ENCODE results near the gene IQCH. TPM values are rescaled to one million over a fixed set of nuclear protein-coding genes. Genes with fewer than 3 reads are reported as not detected.

IQCH gene
- total and polyA plus RNA-seq, 9 of the 15 experiments (the other 6 are each of a cell fraction or from before 2014, with no cell fraction given), result 1.8 to 3.9 (median 2.7) TPM

- POLR2A ChIA-PET, result interaction anchor here (1.2 kb wide), 1 partner anchor 31 kb away, joined by 4 read pairs; no protein-coding TSS in a partner anchor
- no peak overlapping the region for H3K4me2 ChIP-seq (ENCODE audit: insufficient read depth, low read length)
- no peak overlapping the region for H3K27ac ChIP-seq (ENCODE audit: extremely low read depth, low read depth, low read length)
- H3K9me3 ChIP-seq (replicated peaks; ENCODE audit: control insufficient read depth, insufficient read depth, low read depth, low read length), result no peaks in the 10 kb centered on the region
- no TSS peak for BruUV-seq (replicated peaks)
- H4K20me1 ChIP-seq (replicated peaks; ENCODE audit: control insufficient read depth, insufficient read depth, low read length), result no peaks in the 10 kb centered on the region
- FAIRE-seq (no peak), ATAC-seq (no peak), DNase-seq (ENCODE audit: extremely low read depth in 1 of 4, low spot score in 3 of 4) (no peak)
- TF ChIP-seq U2AF1 (optimal IDR thresholded peaks at IDR 0.05; ENCODE audit: low read depth, low read length), result no peak
- no peak for TF ChIP-seq EP300 (IDR thresholded peaks at IDR 0.05; ENCODE audit: low read length)
- in situ Hi-C loops (cut with MboI), result no loop called here
- H3K4me1 ChIP-seq (replicated peaks in 1 of 2; ENCODE audit: control insufficient read depth in 2 of 2, insufficient read depth in 2 of 2, low read length in 2 of 2), result no peaks in the 10 kb centered on the region
- intact Hi-C loops (cut with micrococcal nuclease), result no loop called here
- no peak overlapping the region for H3K4me3 ChIP-seq
- CTCF ChIA-PET (ENCODE audit: low intra/inter-chr PET ratio), result no interaction called here
- no peak overlapping the region for H2AFZ ChIP-seq (ENCODE audit: low read depth, low read length)
- H3K9me1 ChIP-seq (ENCODE audit: control insufficient read depth, insufficient read depth, low read length), result no peaks in the 10 kb centered on the region
- H3K27me3 ChIP-seq (ENCODE audit: control insufficient read depth in 2 of 2, insufficient read depth in 2 of 2, low read length in 2 of 2), result no peaks in the 10 kb centered on the region
- H3K36me3 ChIP-seq (ENCODE audit: control insufficient read depth, insufficient read depth, low read length), result no peaks in the 10 kb centered on the region
- no peak overlapping the region for H3K9ac ChIP-seq (ENCODE audit: insufficient read depth in 1 of 2, low read depth in 2 of 2, low read length in 2 of 2)
- no peaks in the 10 kb centered on the region for H3K79me2 ChIP-seq (ENCODE audit: control insufficient read depth, insufficient read depth, low read length)
These were observed 88.6 kb downstream of the IQCH start for GRCh38 chr15:67343206-67343605.

DNA sequence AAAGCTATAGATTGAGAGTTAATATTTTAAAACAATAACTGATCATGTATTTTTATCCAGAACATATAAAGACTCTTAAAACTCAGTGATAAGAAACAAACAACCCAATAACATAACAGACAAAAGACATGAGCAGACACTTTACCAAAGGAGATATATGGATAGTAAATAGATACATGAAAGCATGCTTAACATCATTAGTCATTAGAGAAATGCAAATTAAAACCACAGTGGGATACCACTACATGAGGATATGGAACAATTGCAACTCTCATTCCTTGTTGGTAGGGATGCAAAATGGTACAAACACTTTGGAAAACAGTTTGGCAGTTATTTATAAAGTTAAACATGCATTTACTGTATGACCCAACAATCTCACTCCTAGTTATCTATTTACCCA lies 95.0 kb downstream of the IQCH start:
- intact Hi-C loops (cut with micrococcal nuclease) (no loop called here), in situ Hi-C loops (cut with MboI) (no loop called here)
- Histone ChIP-seq H3K9ac (ENCODE audit: insufficient read depth in 1 of 2, low read depth in 2 of 2, low read length in 2 of 2) (no peak overlapping the region), H3K4me2 (ENCODE audit: insufficient read depth, low read length) (no peak overlapping the region), H3K9me3 (replicated peaks; ENCODE audit: control insufficient read depth, insufficient read depth, low read depth, low read length) (no peaks in the 10 kb centered on the region; the same call in 1 of the 2 replicates), H3K27me3 (ENCODE audit: control insufficient read depth in 2 of 2, insufficient read depth in 2 of 2, low read length in 2 of 2) (no peaks in the 10 kb centered on the region), H3K4me3 (no peak overlapping the region), H3K79me2 (ENCODE audit: control insufficient read depth, insufficient read depth, low read length) (no peaks in the 10 kb centered on the region), H2AFZ (ENCODE audit: low read depth, low read length) (no peak overlapping the region), H3K36me3 (ENCODE audit: control insufficient read depth, insufficient read depth, low read length) (no peaks in the 10 kb centered on the region), H3K4me1 (replicated peaks in 1 of 2; ENCODE audit: control insufficient read depth in 2 of 2, insufficient read depth in 2 of 2, low read length in 2 of 2) (no peaks in the 10 kb centered on the region), H3K9me1 (ENCODE audit: control insufficient read depth, insufficient read depth, low read length) (no peaks in the 10 kb centered on the region), H3K27ac (ENCODE audit: extremely low read depth, low read depth, low read length) (no peak overlapping the region), H4K20me1 (replicated peaks; ENCODE audit: control insufficient read depth, insufficient read depth, low read length) (no peaks in the 10 kb centered on the region)
- no peak for FAIRE-seq
- ChIA-PET POLR2A (no interaction called here), CTCF (ENCODE audit: low intra/inter-chr PET ratio) (no interaction called here)
- no TSS peak for BruUV-seq (replicated peaks)
- no peak for ATAC-seq
- DNase-seq (ENCODE audit: extremely low read depth in 1 of 4, low spot score in 3 of 4), result no peak
- TF ChIP-seq, protein P1, sequence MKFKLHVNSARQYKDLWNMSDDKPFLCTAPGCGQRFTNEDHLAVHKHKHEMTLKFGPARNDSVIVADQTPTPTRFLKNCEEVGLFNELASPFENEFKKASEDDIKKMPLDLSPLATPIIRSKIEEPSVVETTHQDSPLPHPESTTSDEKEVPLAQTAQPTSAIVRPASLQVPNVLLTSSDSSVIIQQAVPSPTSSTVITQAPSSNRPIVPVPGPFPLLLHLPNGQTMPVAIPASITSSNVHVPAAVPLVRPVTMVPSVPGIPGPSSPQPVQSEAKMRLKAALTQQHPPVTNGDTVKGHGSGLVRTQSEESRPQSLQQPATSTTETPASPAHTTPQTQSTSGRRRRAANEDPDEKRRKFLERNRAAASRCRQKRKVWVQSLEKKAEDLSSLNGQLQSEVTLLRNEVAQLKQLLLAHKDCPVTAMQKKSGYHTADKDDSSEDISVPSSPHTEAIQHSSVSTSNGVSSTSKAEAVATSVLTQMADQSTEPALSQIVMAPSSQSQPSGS (CRISPR knock-in tag; IDR thresholded peaks at IDR 0.05), result no peak
- TF ChIP-seq ZNF347 (CRISPR knock-in tag; IDR thresholded peaks at IDR 0.05; ENCODE audit: low read depth) (no peak), PTBP1 (IDR thresholded peaks at IDR 0.05; ENCODE audit: low read depth, low read length) (no peak)
- TF ChIP-seq, protein P2, sequence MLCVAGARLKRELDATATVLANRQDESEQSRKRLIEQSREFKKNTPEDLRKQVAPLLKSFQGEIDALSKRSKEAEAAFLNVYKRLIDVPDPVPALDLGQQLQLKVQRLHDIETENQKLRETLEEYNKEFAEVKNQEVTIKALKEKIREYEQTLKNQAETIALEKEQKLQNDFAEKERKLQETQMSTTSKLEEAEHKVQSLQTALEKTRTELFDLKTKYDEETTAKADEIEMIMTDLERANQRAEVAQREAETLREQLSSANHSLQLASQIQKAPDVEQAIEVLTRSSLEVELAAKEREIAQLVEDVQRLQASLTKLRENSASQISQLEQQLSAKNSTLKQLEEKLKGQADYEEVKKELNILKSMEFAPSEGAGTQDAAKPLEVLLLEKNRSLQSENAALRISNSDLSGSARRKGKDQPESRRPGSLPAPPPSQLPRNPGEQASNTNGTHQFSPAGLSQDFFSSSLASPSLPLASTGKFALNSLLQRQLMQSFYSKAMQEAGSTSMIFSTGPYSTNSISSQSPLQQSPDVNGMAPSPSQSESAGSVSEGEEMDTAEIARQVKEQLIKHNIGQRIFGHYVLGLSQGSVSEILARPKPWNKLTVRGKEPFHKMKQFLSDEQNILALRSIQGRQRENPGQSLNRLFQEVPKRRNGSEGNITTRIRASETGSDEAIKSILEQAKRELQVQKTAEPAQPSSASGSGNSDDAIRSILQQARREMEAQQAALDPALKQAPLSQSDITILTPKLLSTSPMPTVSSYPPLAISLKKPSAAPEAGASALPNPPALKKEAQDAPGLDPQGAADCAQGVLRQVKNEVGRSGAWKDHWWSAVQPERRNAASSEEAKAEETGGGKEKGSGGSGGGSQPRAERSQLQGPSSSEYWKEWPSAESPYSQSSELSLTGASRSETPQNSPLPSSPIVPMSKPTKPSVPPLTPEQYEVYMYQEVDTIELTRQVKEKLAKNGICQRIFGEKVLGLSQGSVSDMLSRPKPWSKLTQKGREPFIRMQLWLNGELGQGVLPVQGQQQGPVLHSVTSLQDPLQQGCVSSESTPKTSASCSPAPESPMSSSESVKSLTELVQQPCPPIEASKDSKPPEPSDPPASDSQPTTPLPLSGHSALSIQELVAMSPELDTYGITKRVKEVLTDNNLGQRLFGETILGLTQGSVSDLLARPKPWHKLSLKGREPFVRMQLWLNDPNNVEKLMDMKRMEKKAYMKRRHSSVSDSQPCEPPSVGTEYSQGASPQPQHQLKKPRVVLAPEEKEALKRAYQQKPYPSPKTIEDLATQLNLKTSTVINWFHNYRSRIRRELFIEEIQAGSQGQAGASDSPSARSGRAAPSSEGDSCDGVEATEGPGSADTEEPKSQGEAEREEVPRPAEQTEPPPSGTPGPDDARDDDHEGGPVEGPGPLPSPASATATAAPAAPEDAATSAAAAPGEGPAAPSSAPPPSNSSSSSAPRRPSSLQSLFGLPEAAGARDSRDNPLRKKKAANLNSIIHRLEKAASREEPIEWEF (CRISPR knock-in tag; IDR thresholded peaks at IDR 0.05), result no peak
- TF ChIP-seq, protein P3, sequence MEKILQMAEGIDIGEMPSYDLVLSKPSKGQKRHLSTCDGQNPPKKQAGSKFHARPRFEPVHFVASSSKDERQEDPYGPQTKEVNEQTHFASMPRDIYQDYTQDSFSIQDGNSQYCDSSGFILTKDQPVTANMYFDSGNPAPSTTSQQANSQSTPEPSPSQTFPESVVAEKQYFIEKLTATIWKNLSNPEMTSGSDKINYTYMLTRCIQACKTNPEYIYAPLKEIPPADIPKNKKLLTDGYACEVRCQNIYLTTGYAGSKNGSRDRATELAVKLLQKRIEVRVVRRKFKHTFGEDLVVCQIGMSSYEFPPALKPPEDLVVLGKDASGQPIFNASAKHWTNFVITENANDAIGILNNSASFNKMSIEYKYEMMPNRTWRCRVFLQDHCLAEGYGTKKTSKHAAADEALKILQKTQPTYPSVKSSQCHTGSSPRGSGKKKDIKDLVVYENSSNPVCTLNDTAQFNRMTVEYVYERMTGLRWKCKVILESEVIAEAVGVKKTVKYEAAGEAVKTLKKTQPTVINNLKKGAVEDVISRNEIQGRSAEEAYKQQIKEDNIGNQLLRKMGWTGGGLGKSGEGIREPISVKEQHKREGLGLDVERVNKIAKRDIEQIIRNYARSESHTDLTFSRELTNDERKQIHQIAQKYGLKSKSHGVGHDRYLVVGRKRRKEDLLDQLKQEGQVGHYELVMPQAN (IDR thresholded peaks at IDR 0.05; ENCODE audit: borderline replicate concordance), result no peak

Measured in K562 (cell line).